Activated gamma-delta T cell treated with anti-CD3 and anti-CD28 coated beads, Interleukin-2, amount 50 U/mL, for 16 hours (primary cell): Measurements from ENCODE around the gene TMUB2.

Source experiments
- DNase-seq: peaks from one replicate; pipeline ENCODE4 v3.0.0-alpha.2; 2020; ENCODE audit warnings: low read depth

Gene TMUB2

GRCh38 chr17:44203731-44204440 is 17.1 kb downstream of the TMUB2 start:
- DNase-seq: no peak

- no peak for DNase-seq
Observed at GRCh38 chr17:44204441-44204882, 17.7 kb downstream of the TMUB2 start.

- no peak for DNase-seq
Observed at GRCh38 chr17:44205962-44206824, 19.4 kb downstream of the TMUB2 start.

- DNase-seq: no peak
Observed at GRCh38 chr17:44206825-44207155, 20.0 kb downstream of the TMUB2 start.

GRCh38 chr17:44207319-44207718 is 20.5 kb downstream of the TMUB2 start:
- no peak for DNase-seq

- DNase-seq: no peak
Observed at GRCh38 chr17:44207743-44208142, 21.0 kb downstream of the TMUB2 start.

- DNase-seq: no peak
Observed at GRCh38 chr17:44209786-44210341, 23.1 kb downstream of the TMUB2 start.

GRCh38 chr17:44210342-44211192 is 23.8 kb downstream of the TMUB2 start:
- peak; percentile 86 for DNase-seq

- no peak for DNase-seq
Observed at GRCh38 chr17:44211281-44212265, 24.8 kb downstream of the TMUB2 start.

- DNase-seq: no peak
Observed at GRCh38 chr17:44212507-44213402, 26.0 kb downstream of the TMUB2 start.

GRCh38 chr17:44213403-44214229 is 26.8 kb downstream of the TMUB2 start:
- no peak for DNase-seq

- no peak for DNase-seq
Observed at GRCh38 chr17:44214230-44214494, 27.4 kb downstream of the TMUB2 start.

- DNase-seq: no peak
Observed at GRCh38 chr17:44214896-44215295, 28.1 kb downstream of the TMUB2 start.

GRCh38 chr17:44216173-44216572 is 29.4 kb downstream of the TMUB2 start:
- no peak for DNase-seq

GRCh38 chr17:44216694-44217093 is 29.9 kb downstream of the TMUB2 start:
- DNase-seq: no peak

- no peak for DNase-seq
Observed at GRCh38 chr17:44217738-44218343, 31.1 kb downstream of the TMUB2 start.

GRCh38 chr17:44218344-44219107 is 31.8 kb downstream of the TMUB2 start:
- DNase-seq: peak; percentile 79

GRCh38 chr17:44219108-44219615 is 32.4 kb downstream of the TMUB2 start:
- DNase-seq: peak; percentile 49
